HCT116 (cell line): Measurements from ENCODE around the gene PLEKHJ1. TPM values are rescaled to one million over a fixed set of nuclear protein-coding genes. Genes with fewer than 3 reads are reported as not detected.

ENCODE experiments used
- ATAC-seq: fragments of 200-7000 bp; cut with Tn5 transposase; 2 replicates; pipeline ENCODE4 v1.9.1; 2020; ENCODE audit warnings: mild to moderate bottlenecking, moderate library complexity
- BruUV-seq: library from RNA; stranded (reverse); fragments of 400-500 nt; replicated peaks from 2 replicates; lab custom pipeline; 2021; lab: Mats Ljungman, UMichigan
- CTCF ChIA-PET: fragments of 300-600 bp; sonication (Branson Sonifier 250); formaldehyde crosslinking; loops from one replicate; lab custom pipeline; 2021; ENCODE audit warnings: antibody characterized with exemption; lab: Charles Lee
- POLR2A ChIA-PET: fragments of 300-600, 350-600 bp; sonication (Branson Sonifier 250); formaldehyde crosslinking; loops from one replicate; lab custom pipeline; 2021; ENCODE audit warnings: antibody characterized with exemption; lab: Charles Lee
- RAD21 ChIA-PET, 2 experiments: fragments of 300-600 bp; sonication (Branson Sonifier 250); formaldehyde crosslinking; loops; one replicate each; lab custom pipeline; 2023; ENCODE audit warnings: low total read pairs in 2 of 2; ENCODE audit not compliant: uncharacterized antibody in 2 of 2, unreplicated experiment in 2 of 2, low non-redundant PET in 1 of 2; lab: Charles Lee
- DNase-seq: peaks from one replicate; pipeline ENCODE4 v3.0.0-alpha.2; 2010; ENCODE audit warnings: low read depth, low spot score
- H2AFZ ChIP-seq: fragments of 200-600 bp; shearing (Covaris generic), sonication (generic); 2 replicates; pipeline ENCODE4 v1.6.1; 2017; ENCODE audit warnings: low read depth, mixed run types, mixed read lengths, antibody characterized with exemption, low read length; ENCODE audit not compliant: poor library complexity, severe bottlenecking
- H3K27ac ChIP-seq: 2 replicates; pipeline ENCODE4 v1.5.1; 2012; ENCODE audit warnings: low read depth, low read length
- H3K27me3 ChIP-seq: fragments of 200-600 bp; sonication (generic); 2 replicates; pipeline ENCODE4 v1.6.1; 2016; ENCODE audit warnings: mixed run types, low read length, mixed read lengths; ENCODE audit not compliant: insufficient read depth
- H3K36me3 ChIP-seq, 2 experiments: fragments of 200-500 bp in 1 of 2; fragments of 200-600 bp in 1 of 2; sonication (Bioruptor generic) in 1 of 2; sonication (generic) in 1 of 2; 2 replicates each; pipeline versions ENCODE4 v1.5.1 to v1.6.1; 2014 to 2016; ENCODE audit warnings: low read length in 2 of 2, inconsistent platforms in 1 of 2, mixed read lengths in 1 of 2, mixed run types in 1 of 2; ENCODE audit not compliant: insufficient read depth in 2 of 2, control insufficient read depth in 1 of 2
- H3K4me1 ChIP-seq, 2 experiments: fragments of 200-600 bp in 1 of 2; sonication (generic) in 1 of 2; 2 replicates each; pipeline versions ENCODE4 v1.5.1 to v1.6.1; 2012 to 2017; ENCODE audit warnings: low read length in 2 of 2, inconsistent platforms in 1 of 2, mild to moderate bottlenecking in 1 of 2, mixed read lengths in 1 of 2, mixed run types in 1 of 2, moderate library complexity in 1 of 2; ENCODE audit not compliant: insufficient read depth in 2 of 2, control insufficient read depth in 1 of 2
- H3K4me2 ChIP-seq: fragments of 200-600 bp; sonication (generic); 2 replicates; pipeline ENCODE4 v1.6.1; 2017; ENCODE audit warnings: mixed run types, low read length, mixed read lengths
- H3K4me3 ChIP-seq, 2 experiments: fragments of 200-600 bp in 1 of 2; sonication (generic) in 1 of 2; replicated peaks in 1 of 2; 2 replicates each; pipeline ENCODE4 v1.5.1; 2011 to 2016; ENCODE audit warnings: low read length in 2 of 2, control low read depth in 1 of 2, low read depth in 1 of 2, mild to moderate bottlenecking in 1 of 2, mixed read lengths in 1 of 2, mixed run types in 1 of 2
- H3K79me2 ChIP-seq: fragments of 200-600 bp; sonication (generic); 2 replicates; pipeline ENCODE4 v1.6.1; 2017; ENCODE audit warnings: mild to moderate bottlenecking, mixed run types, low read length, moderate library complexity, mixed read lengths; ENCODE audit not compliant: insufficient read depth
- H3K9ac ChIP-seq: fragments of 200-600 bp; sonication (generic); 2 replicates; pipeline ENCODE4 v1.6.1; 2016; ENCODE audit warnings: low read length, mixed read lengths
- H3K9me2 ChIP-seq: fragments of 200-600 bp; sonication (generic), shearing (Covaris generic); 2 replicates; pipeline ENCODE4 v1.6.1; 2017; ENCODE audit warnings: mixed run types, mild to moderate bottlenecking, moderate library complexity; ENCODE audit not compliant: insufficient read depth
- H3K9me3 ChIP-seq, 2 experiments: fragments of 200-500 bp in 1 of 2; fragments of 200-600 bp in 1 of 2; sonication (Bioruptor generic) in 1 of 2; sonication (generic) in 1 of 2; 2 replicates each; pipeline ENCODE4 v1.6.1; 2014 to 2017; ENCODE audit warnings: low read length in 2 of 2, mixed read lengths in 2 of 2, inconsistent platforms in 1 of 2, low read depth in 1 of 2, mild to moderate bottlenecking in 1 of 2, mixed run types in 1 of 2, moderate library complexity in 1 of 2; ENCODE audit not compliant: control insufficient read depth in 1 of 2, insufficient read depth in 1 of 2
- H4K20me1 ChIP-seq: fragments of 200-600 bp; sonication (generic), shearing (Covaris generic); 2 replicates; pipeline ENCODE4 v1.6.1; 2017; ENCODE audit warnings: mixed run types, mild to moderate bottlenecking, moderate library complexity; ENCODE audit not compliant: insufficient read depth
- ZBTB33 ChIP-seq: IDR thresholded peaks from 2 replicates; pipeline ENCODE4 v1.6.1; 2011; ENCODE audit warnings: mild to moderate bottlenecking, low read length, moderate library complexity; ENCODE audit not compliant: insufficient replicate concordance; ENCODE audit errors: extremely low read depth
- ZFX ChIP-seq: fragments of 450-650 bp; IDR thresholded peaks from 2 replicates; pipeline ENCODE4 v1.6.1; 2017
- ZNF274 ChIP-seq: fragments of 200-500 bp; sonication (Bioruptor generic); IDR thresholded peaks from 2 replicates; pipeline ENCODE4 v1.6.1; 2014; ENCODE audit warnings: mild to moderate bottlenecking, low read depth, low read length, inconsistent platforms
- intact Hi-C: fragments of 100-400 bp; cut with micrococcal nuclease; formaldehyde crosslinking; loops from 2 replicates; pipeline ENCODE4 v1.10.0; 2022
- total RNA-seq: library from RNA; stranded (reverse); gene quantifications from one replicate; pipeline ENCODE4 v1.2.1, GENCODE V29; 2021; ENCODE audit not compliant: unreplicated experiment
- TF ChIP-seq, protein P1 (sequence below): IDR thresholded peaks from 2 replicates; pipeline ENCODE4 v1.6.1; 2012

PLEKHJ1 gene
- total RNA-seq, 1 experiment from 2014 or later: 88.2 TPM

DNA sequence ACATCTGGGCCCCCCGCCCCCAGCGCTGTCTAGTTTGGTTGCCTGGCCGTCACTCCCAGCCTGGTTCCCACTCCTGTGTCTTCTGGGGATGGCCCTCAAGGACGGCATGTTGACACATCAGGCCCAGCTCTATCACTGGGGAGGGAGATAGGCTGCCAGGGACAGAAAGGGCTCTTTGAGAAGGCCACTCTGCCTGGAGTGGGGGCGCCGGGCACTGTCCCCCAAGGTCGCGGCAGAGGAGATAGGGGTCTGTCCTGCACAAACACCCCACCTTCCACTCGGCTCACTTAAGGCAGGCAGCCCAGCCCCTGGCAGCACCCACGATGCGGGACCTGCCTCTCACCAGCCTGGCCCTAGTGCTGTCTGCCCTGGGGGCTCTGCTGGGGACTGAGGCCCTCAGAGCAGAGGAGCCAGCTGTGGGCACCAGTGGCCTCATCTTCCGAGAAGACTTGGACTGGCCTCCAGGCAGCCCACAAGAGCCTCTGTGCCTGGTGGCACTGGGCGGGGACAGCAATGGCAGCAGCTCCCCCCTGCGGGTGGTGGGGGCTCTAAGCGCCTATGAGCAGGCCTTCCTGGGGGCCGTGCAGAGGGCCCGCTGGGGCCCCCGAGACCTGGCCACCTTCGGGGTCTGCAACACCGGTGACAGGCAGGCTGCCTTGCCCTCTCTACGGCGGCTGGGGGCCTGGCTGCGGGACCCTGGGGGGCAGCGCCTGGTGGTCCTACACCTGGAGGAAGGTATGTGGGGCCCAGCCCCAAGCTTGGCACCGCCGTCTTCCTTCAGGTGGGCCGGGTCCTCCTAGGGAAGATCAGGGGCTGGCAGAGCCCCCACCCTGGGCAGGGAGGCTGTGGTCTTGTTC is 13.1 kb upstream of the PLEKHJ1 start, which contains the start of gene AMH:
Gene AMH (plus strand): TSS at position 314 of the 857 bp plus-strand sequence. CDS start 10 bp downstream, at position 324.
- H3K4me3 ChIP-seq: no peak within 1 kb of the TSS
- POLR2A ChIA-PET: no interaction called here
- H3K4me2 ChIP-seq: no peak within 1 kb of the TSS
- H2AFZ ChIP-seq: no peak within 1 kb of the TSS
- no TSS peak for BruUV-seq
- CTCF ChIA-PET: interaction anchor here (1.2 kb wide), 1 partner anchor 13 kb away, joined by 3 read pairs; no protein-coding TSS in a partner anchor
- no peaks in the 10 kb centered on the region for H3K27me3 ChIP-seq
- H3K36me3 ChIP-seq: peaks cover 27 to 35% of the 10 kb centered on the region in 2 experiments
- ATAC-seq: peak; percentile 12; the same call in 1 of the 2 replicates
- H3K9me2 ChIP-seq: no peaks in the 10 kb centered on the region
- TF ChIP-seq ZBTB33 (no peak), ZNF274 (no peak), ZFX (no peak)
- TF ChIP-seq, protein P1, sequence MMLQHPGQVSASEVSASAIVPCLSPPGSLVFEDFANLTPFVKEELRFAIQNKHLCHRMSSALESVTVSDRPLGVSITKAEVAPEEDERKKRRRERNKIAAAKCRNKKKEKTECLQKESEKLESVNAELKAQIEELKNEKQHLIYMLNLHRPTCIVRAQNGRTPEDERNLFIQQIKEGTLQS: no peak
- no peak within 1 kb of the TSS; the same call in 1 of the 2 replicates for H3K27ac ChIP-seq
- peaks cover 21% of the 10 kb centered on the region for H3K79me2 ChIP-seq
- no peak within 1 kb of the TSS for H3K9ac ChIP-seq
- H3K4me1 ChIP-seq: 0 out of 4 replicates have a peak, but pooled peaks cover 0 to 4% of the 10 kb centered on the region in 2 experiments
- intact Hi-C loops: no loop called here
- no peak for DNase-seq
- no peaks in the 10 kb centered on the region for H4K20me1 ChIP-seq
- RAD21 ChIA-PET: no interaction called here
- no peaks in the 10 kb centered on the region for H3K9me3 ChIP-seq
